SU-DHL-6 (cell line): ENCODE data around the gene KCNF1.

Source experiments
- H2AFZ ChIP-seq: fragments of 200-600 bp; sonication (generic); 2 replicates; pipeline ENCODE4 v1.6.1; 2014; ENCODE audit warnings: low read depth, mild to moderate bottlenecking, moderate library complexity, mixed read lengths, antibody characterized with exemption, low read length; ENCODE audit not compliant: severe bottlenecking
- H3F3A ChIP-seq: fragments of 200-600 bp; shearing (Covaris generic); 2 replicates; pipeline ENCODE4 v1.6.0; 2016; ENCODE audit warnings: antibody characterized with exemption, mild to moderate bottlenecking; ENCODE audit not compliant: insufficient read depth
- H3K27ac ChIP-seq: fragments of 200-600 bp; sonication (generic); 2 replicates; pipeline ENCODE4 v1.5.1; 2016; ENCODE audit warnings: low read depth, mild to moderate bottlenecking, low read length, moderate library complexity, mixed read lengths
- H3K27me3 ChIP-seq: fragments of 200-600 bp; sonication (generic), shearing (Covaris generic); 2 replicates; pipeline ENCODE4 v1.6.0; 2014; ENCODE audit warnings: mild to moderate bottlenecking, low read length
- H3K36me3 ChIP-seq: fragments of 200-600 bp; sonication (generic); 2 replicates; pipeline ENCODE4 v1.6.1; 2014; ENCODE audit warnings: mild to moderate bottlenecking, low read length, mixed read lengths
- H3K4me2 ChIP-seq: fragments of 300-600, 200-600 bp; shearing (Covaris generic), sonication (generic); 2 replicates; pipeline ENCODE4 v1.6.0; 2014; ENCODE audit warnings: low read length, low read depth, mild to moderate bottlenecking; ENCODE audit not compliant: poor library complexity, severe bottlenecking
- H3K4me3 ChIP-seq: fragments of 200-600 bp; sonication (generic); 2 replicates; pipeline ENCODE4 v1.5.1; 2014; ENCODE audit warnings: antibody characterized with exemption, low read length, mild to moderate bottlenecking, mixed read lengths; ENCODE audit not compliant: insufficient read depth, poor library complexity, severe bottlenecking
- H3K79me2 ChIP-seq: fragments of 200-600 bp; sonication (generic); 2 replicates; pipeline ENCODE4 v1.6.1; 2014; ENCODE audit warnings: mild to moderate bottlenecking, low read length, moderate library complexity; ENCODE audit not compliant: insufficient read depth
- H3K9ac ChIP-seq: fragments of 200-600 bp; sonication (generic); 2 replicates; pipeline ENCODE4 v1.7.0; 2014; ENCODE audit warnings: mild to moderate bottlenecking, low read length
- H3K9me2 ChIP-seq: fragments of 200-600 bp; sonication (generic); replicated peaks from 2 replicates; pipeline ENCODE4 v1.6.1; 2014; ENCODE audit warnings: low read length; ENCODE audit not compliant: insufficient read depth
- H3K9me3 ChIP-seq: fragments of 200-600 bp; sonication (generic); 2 replicates; pipeline ENCODE4 v1.6.1; 2014; ENCODE audit warnings: low read length, mixed read lengths; ENCODE audit not compliant: insufficient read depth
- H4K20me1 ChIP-seq: fragments of 200-600 bp; sonication (generic); 2 replicates; pipeline ENCODE4 v1.6.1; 2014; ENCODE audit warnings: low read depth, mild to moderate bottlenecking, antibody characterized with exemption, low read length, moderate library complexity, mixed read lengths
- CTCF ChIP-seq: fragments of 200-600 bp; sonication (generic); IDR thresholded peaks from one replicate; pipeline ENCODE4 v1.5.1; 2017; ENCODE audit warnings: antibody characterized with exemption, mild to moderate bottlenecking, low read length, moderate library complexity; ENCODE audit not compliant: insufficient read depth, poor library complexity, severe bottlenecking
- EZH2phosphoT487 ChIP-seq: fragments of 200-600 bp; sonication (generic), shearing (Covaris generic); conservative IDR thresholded peaks from 2 replicates; pipeline ENCODE4 v1.6.1; 2018; ENCODE audit warnings: mild to moderate bottlenecking, antibody characterized with exemption, low read length, moderate library complexity, mixed read lengths

The KCNF1 gene

GRCh38 chr2:10875126-10875525 is 36.6 kb upstream of the KCNF1 start:
- TF ChIP-seq CTCF: no peak
- no peak for TF ChIP-seq EZH2phosphoT487
- Histone ChIP-seq H3K9ac (no peak overlapping the region), H3K9me2 (no peaks in the 10 kb centered on the region), H2AFZ (no peak overlapping the region), H3K27me3 (no peaks in the 10 kb centered on the region), H4K20me1 (no peaks in the 10 kb centered on the region), H3K4me3 (no peak overlapping the region), H3K4me2 (no peak overlapping the region), H3K27ac (no peak overlapping the region), H3F3A (no peaks in the 10 kb centered on the region), H3K79me2 (no peaks in the 10 kb centered on the region), H3K36me3 (no peaks in the 10 kb centered on the region), H3K9me3 (no peaks in the 10 kb centered on the region)

- H3K79me2 ChIP-seq: no peaks in the 10 kb centered on the region
- TF ChIP-seq EZH2phosphoT487: no peak
- no peak for TF ChIP-seq CTCF
- no peaks in the 10 kb centered on the region for H4K20me1 ChIP-seq
- no peaks in the 10 kb centered on the region for H3K9me2 ChIP-seq
- no peaks in the 10 kb centered on the region for H3K27me3 ChIP-seq
- H3K4me2 ChIP-seq: no peak overlapping the region
- no peak overlapping the region for H2AFZ ChIP-seq
- H3K9me3 ChIP-seq: no peaks in the 10 kb centered on the region
- H3F3A ChIP-seq: no peaks in the 10 kb centered on the region
- H3K27ac ChIP-seq: no peak overlapping the region
- no peak overlapping the region for H3K9ac ChIP-seq
- no peak overlapping the region for H3K4me3 ChIP-seq
- no peaks in the 10 kb centered on the region for H3K36me3 ChIP-seq
Measured at GRCh38 chr2:10876394-10876793, 35.3 kb upstream of the KCNF1 start.

- H2AFZ ChIP-seq: no peak overlapping the region
- no peak overlapping the region for H3K4me2 ChIP-seq
- H3K9ac ChIP-seq: no peak overlapping the region
- no peak overlapping the region for H3K27ac ChIP-seq
- H3F3A ChIP-seq: no peaks in the 10 kb centered on the region
- TF ChIP-seq CTCF (no peak), EZH2phosphoT487 (no peak)
- no peaks in the 10 kb centered on the region for H3K79me2 ChIP-seq
- no peaks in the 10 kb centered on the region for H4K20me1 ChIP-seq
- H3K36me3 ChIP-seq: no peaks in the 10 kb centered on the region
- no peaks in the 10 kb centered on the region for H3K9me3 ChIP-seq
- no peaks in the 10 kb centered on the region for H3K27me3 ChIP-seq
- no peak overlapping the region for H3K4me3 ChIP-seq
- no peaks in the 10 kb centered on the region for H3K9me2 ChIP-seq
Measured at GRCh38 chr2:10876963-10877362, 34.8 kb upstream of the KCNF1 start.
